ENCODE results near the gene SAT1. TPM values are rescaled to one million over a fixed set of nuclear protein-coding genes. Genes with fewer than 3 reads are reported as not detected.

SAT1 gene
- total and polyA plus RNA-seq, 2 of the 13 experiments (the other 11 are each of a cell fraction or from before 2014, with no cell fraction given), result 216 to 1,243 TPM

- no peak for TF ChIP-seq HNRNPLL (IDR thresholded peaks at IDR 0.05; ENCODE audit: low read depth, low read length, poor library complexity, severe bottlenecking)
- peak; percentile 56 for TF ChIP-seq SALL1 (CRISPR knock-in tag; IDR thresholded peaks at IDR 0.05)
- peak; percentile 57 for TF ChIP-seq CEBPG (CRISPR knock-in tag; IDR thresholded peaks at IDR 0.05)
- TF ChIP-seq AFF4 (CRISPR knock-in tag; IDR thresholded peaks at IDR 0.05), result no peak
- TF ChIP-seq KLF16 (CRISPR knock-in tag; IDR thresholded peaks at IDR 0.05), result 0 out of 4 replicates have a peak, but pooled peaks of 1 of the 2 experiments have one; percentile 21
- peak; percentile 48 for TF ChIP-seq FOSL2 (CRISPR knock-in tag; IDR thresholded peaks at IDR 0.05)
- peak; percentile 38 to 55; a peak in 3 of 4 replicates for TF ChIP-seq NR2F1 (CRISPR knock-in tag; IDR thresholded peaks at IDR 0.05)
- TF ChIP-seq HNF4A (CRISPR knock-in tag; IDR thresholded peaks at IDR 0.05), result peak; percentile 35; the same call in 1 of the 2 replicates
- peak; percentile 16; the same call in 1 of the 2 replicates for TF ChIP-seq CEBPB (IDR thresholded peaks at IDR 0.05; ENCODE audit: borderline replicate concordance, low read depth, low read length)
- TF ChIP-seq ATF6 (CRISPR knock-in tag; conservative IDR thresholded peaks at IDR 0.05), result no peak
- TF ChIP-seq HDAC1 (CRISPR knock-in tag; IDR thresholded peaks at IDR 0.05), result 0 out of 2 replicates have a peak, but pooled peaks have one; percentile 30
- no peak for TF ChIP-seq ZNF557 (CRISPR knock-in tag; IDR thresholded peaks at IDR 0.05)
- peak; percentile 44; the same call in 1 of the 2 replicates for TF ChIP-seq RARA (CRISPR knock-in tag; IDR thresholded peaks at IDR 0.05)
- TF ChIP-seq SP5 (CRISPR knock-in tag; IDR thresholded peaks at IDR 0.05; ENCODE audit: borderline replicate concordance, low read depth), result 0 out of 2 replicates have a peak, but pooled peaks have one; percentile 46
- TF ChIP-seq ZSCAN30 (CRISPR knock-in tag; IDR thresholded peaks at IDR 0.05), result no peak
- peak; percentile 20; the same call in 1 of the 2 replicates for TF ChIP-seq SAP130 (CRISPR knock-in tag; IDR thresholded peaks at IDR 0.05; ENCODE audit: low read depth)
- peak; percentile 41; the same call in 1 of the 2 replicates for TF ChIP-seq ARID5B (CRISPR knock-in tag; IDR thresholded peaks at IDR 0.05)
- TF ChIP-seq NR2F6 (IDR thresholded peaks at IDR 0.05), result peak; percentile 78
- peak; percentile 78 for TF ChIP-seq NR2F6 (CRISPR knock-in tag; IDR thresholded peaks at IDR 0.05)
These were observed 43.7 kb downstream of the SAT1 start (continued) for GRCh38 chrX:23826653-23827052.

All from HepG2 (cell line).